Stomach (tissue), 9 donors: ENCODE results near the gene LARGE2. TPM values are rescaled to one million over a fixed set of nuclear protein-coding genes. Genes with fewer than 3 reads are reported as not detected.

Experiments
- DNase-seq, 2 donors: peaks; one replicate each; pipeline versions ENCODE4 v3.0.0 to v3.0.0-alpha.2; 2013 to 2019
- H3K27ac ChIP-seq, 5 donors: fragments of 200-600 bp in 4 of 5; sonication (generic) in 4 of 5; one replicate each; pipeline ENCODE4 v1.5.1; 2013 to 2019; ENCODE audit warnings: mild to moderate bottlenecking in 1 of 5, moderate library complexity in 1 of 5
- H3K27me3 ChIP-seq, 3 donors: fragments of 200-600 bp; sonication (generic); one replicate each; pipeline ENCODE4 v1.5.1; 2017 to 2019; ENCODE audit warnings: mixed run types in 1 of 3
- H3K36me3 ChIP-seq, 4 donors: fragments of 200-600 bp; sonication (generic); 1 replicate in 3 of 4; 2 replicates in 1 of 4; pipeline ENCODE4 v1.5.1; 2016 to 2019
- H3K4me1 ChIP-seq, 4 donors: fragments of 200-600 bp; sonication (generic); one replicate each; pipeline ENCODE4 v1.5.1; 2016 to 2019
- H3K4me3 ChIP-seq, 4 donors: fragments of 200-600 bp; sonication (generic) in 3 of 4; one replicate each; pipeline ENCODE4 v1.5.1; 2016 to 2019; ENCODE audit warnings: mild to moderate bottlenecking in 1 of 4
- H3K9me3 ChIP-seq, 4 donors: fragments of 200-600 bp; sonication (generic); one replicate each; pipeline ENCODE4 v1.5.1; 2016 to 2019
- CTCF ChIP-seq, 7 experiments: fragments of 450-650 bp in 4 of 7; fragments of 200-600 bp in 3 of 7; sonication (generic) in 3 of 7; IDR thresholded peaks; one replicate each; pipeline ENCODE4 v1.5.1; 2016 to 2019; ENCODE audit warnings: antibody characterized with exemption in 7 of 7, control low read depth in 2 of 7, mild to moderate bottlenecking in 1 of 7
- EP300 ChIP-seq: sonication (generic); formaldehyde crosslinking; IDR thresholded peaks from one replicate; pipeline ENCODE4 v1.6.1; 2017; ENCODE audit warnings: antibody characterized with exemption
- POLR2A ChIP-seq, 4 donors: fragments of 450-650 bp; IDR thresholded peaks; one replicate each; pipeline ENCODE4 v1.6.1; 2016; ENCODE audit warnings: antibody characterized with exemption in 4 of 4, control low read depth in 2 of 4, mild to moderate bottlenecking in 1 of 4, moderate library complexity in 1 of 4
- POLR2AphosphoS5 ChIP-seq, 3 donors: sonication (generic); formaldehyde crosslinking; IDR thresholded peaks; one replicate each; pipeline ENCODE4 v1.6.1; 2016; ENCODE audit warnings: antibody characterized with exemption in 3 of 3
- WGBS, 5 donors: extraction: QIAGEN DNeasy Blood & Tissue Kit in 3 of 5; methylation state at CpG; one replicate each; pipeline versions ENCODE4 v1.1.5 to v1.1.7; 2013 to 2018; 5-methylcytosine and 5-hydroxymethylcytosine counted together
- intact Hi-C: fragments of 100-400 bp; cut with DNase I; formaldehyde crosslinking; loops from one replicate; pipeline ENCODE4 v1.15.1; 2023; ENCODE audit warnings: low total_unique reads
- polyA plus RNA-seq, 3 donors: library from polyadenylated mRNA; stranded (reverse); fragments of 200-250 nt; gene quantifications; one replicate each; pipeline ENCODE4 v1.2.3, GENCODE V29; 2013
- total RNA-seq, 5 donors: library from RNA; depleted of rRNA; stranded (reverse); fragments of >200 nt; gene quantifications; one replicate each; pipeline versions ENCODE4 v1.1.0 to v1.2.3, GENCODE V29; 2014 to 2016
- donor health status: healthy with polysubstance abuse.
- donor health status: Bipolar disorder and iron deficiency.
- donor health status: healthy.

LARGE2 gene
- total and polyA plus RNA-seq, 8 donors = 4.2 to 45.1 (median 12.5) TPM; not detected in 2

- no peaks in the 10 kb centered on the region for H3K36me3 ChIP-seq
- no peaks in the 10 kb centered on the region for H3K9me3 ChIP-seq
- peaks cover 17 to 44% (median 36%) of the 10 kb centered on the region in 4 donors for H3K4me1 ChIP-seq
- intact Hi-C loops = no loop called here
- TF ChIP-seq EP300 = no peak
- no peak for TF ChIP-seq POLR2AphosphoS5 (IDR thresholded peaks at IDR 0.05)
- no peak for TF ChIP-seq POLR2A (IDR thresholded peaks at IDR 0.05)
- no peak for TF ChIP-seq CTCF (IDR thresholded peaks at IDR 0.05)
- H3K27ac ChIP-seq = peak overlapping the region in 1 of 5 donors; percentile 14
- peak in 1 of 2 donors; percentile 16 for DNase-seq
- peaks cover 0 to 44% (median 20%) of the 10 kb centered on the region in 3 donors for H3K27me3 ChIP-seq
- 61 to 77% (median 74%) methylated on average over 19 to 22 of the region's 22 CpGs for WGBS, 5 donors
- H3K4me3 ChIP-seq = no peak overlapping the region
These were observed 1.8 kb downstream of the LARGE2 start for GRCh38 chr11:45924036-45924915.

- Histone ChIP-seq H3K9me3 (no peaks in the 10 kb centered on the region), H3K4me3 (no peak overlapping the region), H3K27me3 (peaks cover 0 to 44% (median 20%) of the 10 kb centered on the region in 3 donors), H3K36me3 (no peaks in the 10 kb centered on the region), H3K27ac (no peak overlapping the region), H3K4me1 (peaks cover 16 to 44% (median 37%) of the 10 kb centered on the region in 4 donors)
- WGBS, 5 donors = 83 to 92% (median 90%) methylated on average over 6 of the region's 6 CpGs
- DNase-seq = peak in 1 of 2 donors; percentile 4
- TF ChIP-seq CTCF (IDR thresholded peaks at IDR 0.05) = no peak
- no peak for TF ChIP-seq POLR2AphosphoS5 (IDR thresholded peaks at IDR 0.05)
- TF ChIP-seq POLR2A (IDR thresholded peaks at IDR 0.05) = no peak
- TF ChIP-seq EP300 = no peak
- intact Hi-C loops = no loop called here
These were observed 2.5 kb downstream of the LARGE2 start for GRCh38 chr11:45924927-45925326.

GRCh38 chr11:45925550-45925949 lies 3.1 kb downstream of the LARGE2 start:
- 77 to 96% (median 87%) methylated on average over 3 of the region's 3 CpGs for WGBS, 5 donors
- Histone ChIP-seq H3K4me1 (peaks cover 16 to 44% (median 42%) of the 10 kb centered on the region in 4 donors), H3K36me3 (no peaks in the 10 kb centered on the region), H3K27me3 (peaks cover 0 to 44% (median 20%) of the 10 kb centered on the region in 3 donors), H3K4me3 (no peak overlapping the region), H3K27ac (no peak overlapping the region), H3K9me3 (no peaks in the 10 kb centered on the region)
- intact Hi-C loops = no loop called here
- no peak for DNase-seq
- TF ChIP-seq POLR2AphosphoS5 (IDR thresholded peaks at IDR 0.05) = no peak
- TF ChIP-seq CTCF (IDR thresholded peaks at IDR 0.05) = no peak
- no peak for TF ChIP-seq EP300
- no peak for TF ChIP-seq POLR2A (IDR thresholded peaks at IDR 0.05)

GRCh38 chr11:45926001-45926401 lies 3.5 kb downstream of the LARGE2 start:
- WGBS, 5 donors = 73 to 84% (median 79%) methylated on average over 10 to 12 of the region's 12 CpGs
- H3K4me3 ChIP-seq = no peak overlapping the region
- intact Hi-C loops = no loop called here
- peaks cover 16 to 44% (median 43%) of the 10 kb centered on the region in 4 donors for H3K4me1 ChIP-seq
- H3K36me3 ChIP-seq = peaks cover 0 to 2% (median under 1%) of the 10 kb centered on the region in 4 donors
- H3K9me3 ChIP-seq = no peaks in the 10 kb centered on the region
- peak in 1 of 2 donors; percentile 7 for DNase-seq
- TF ChIP-seq POLR2A (IDR thresholded peaks at IDR 0.05) = no peak
- TF ChIP-seq EP300 = no peak
- no peak for TF ChIP-seq CTCF (IDR thresholded peaks at IDR 0.05)
- no peak for TF ChIP-seq POLR2AphosphoS5 (IDR thresholded peaks at IDR 0.05)
- H3K27me3 ChIP-seq = peaks cover 0 to 44% (median 20%) of the 10 kb centered on the region in 3 donors
- H3K27ac ChIP-seq = no peak overlapping the region
